ENCODE data around the gene GP1BB. TPM values are rescaled to one million over a fixed set of nuclear protein-coding genes. Genes with fewer than 3 reads are reported as not detected.

The GP1BB gene
- total RNA-seq, 1 donor from 2014 or later: 0.95 TPM

DNA sequence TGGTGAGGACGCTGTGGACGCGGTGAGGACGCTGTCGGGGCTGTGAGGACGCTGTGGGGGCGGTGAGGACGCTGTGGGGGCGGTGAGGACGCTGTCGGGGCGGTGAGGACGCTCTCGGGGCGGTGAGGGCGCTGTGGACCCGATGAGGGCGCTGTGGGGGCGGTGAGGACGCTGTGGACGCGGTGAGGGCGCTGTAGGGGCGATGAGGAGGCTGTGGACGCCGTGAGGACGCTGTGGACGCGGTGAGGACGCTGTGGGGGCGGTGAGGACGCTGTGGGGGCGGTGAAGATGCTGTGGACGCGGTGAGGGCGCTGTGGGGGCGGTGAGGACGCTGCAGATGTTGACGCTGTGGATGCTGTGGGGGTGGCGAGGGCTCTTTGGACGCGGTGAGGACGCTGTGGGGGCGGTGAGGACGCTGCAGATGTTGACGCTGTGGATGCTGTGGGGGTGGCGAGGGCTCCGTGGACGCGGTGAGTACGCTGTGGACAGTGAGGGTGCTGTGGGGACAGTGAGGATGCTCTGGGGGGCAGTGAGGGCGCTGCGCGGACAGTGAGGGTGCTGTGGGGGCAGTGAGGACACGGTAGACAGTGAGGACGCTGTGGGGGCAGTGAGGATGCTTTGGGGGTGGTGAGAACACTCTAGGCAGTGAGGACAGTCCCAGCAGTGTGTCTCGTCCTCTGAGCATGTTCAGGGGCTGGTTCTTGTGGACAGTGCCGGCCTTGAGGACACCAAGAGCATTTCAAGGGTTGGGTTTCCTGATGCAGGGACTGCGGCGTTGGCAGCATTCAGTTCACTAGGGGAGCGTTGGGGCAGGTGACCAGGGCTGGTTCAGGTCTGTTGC lies 4.2 kb downstream of the GP1BB start:
- Mint-ChIP-seq H3K27ac (ENCODE audit: unreplicated experiment) (no peak overlapping the region), H3K9me3 (ENCODE audit: unreplicated experiment) (peaks cover 2% of the 10 kb centered on the region), H3K27me3 (ENCODE audit: low read depth, unreplicated experiment) (peaks cover 39% of the 10 kb centered on the region), H3K36me3 (ENCODE audit: low read depth, unreplicated experiment) (no peaks in the 10 kb centered on the region), H3K4me1 (ENCODE audit: low read depth, unreplicated experiment) (no peaks in the 10 kb centered on the region), H3K4me3 (ENCODE audit: unreplicated experiment) (no peak overlapping the region)
- Histone ChIP-seq H3K79me2 (ENCODE audit: insufficient read depth, low read length) (no peaks in the 10 kb centered on the region), H3K9me3 (ENCODE audit: insufficient read depth, low read depth, low read length) (no peaks in the 10 kb centered on the region), H3K27me3 (ENCODE audit: insufficient read depth, low read length) (peaks cover 3% of the 10 kb centered on the region), H3K4me1 (ENCODE audit: insufficient read depth, low read length) (peaks cover 5% of the 10 kb centered on the region), H3K4me3 (ENCODE audit: insufficient read depth, low read depth, low read length) (no peak overlapping the region), H2AFZ (ENCODE audit: low read depth, low read length) (no peak overlapping the region), H3K4me2 (ENCODE audit: low read length) (no peak overlapping the region), H4K20me1 (ENCODE audit: insufficient read depth, low read length) (peaks cover 16% of the 10 kb centered on the region), H3K9ac (ENCODE audit: low read length) (no peak overlapping the region), H3K36me3 (ENCODE audit: insufficient read depth, low read length) (no peaks in the 10 kb centered on the region), H3K27ac (ENCODE audit: low read depth, low read length) (no peak overlapping the region)
- FAIRE-seq (no peak), DNase-seq (ENCODE audit: low read depth) (no peak)
- no peak for TF ChIP-seq EZH2 (IDR thresholded peaks at IDR 0.05; ENCODE audit: insufficient read depth, low read length)
- TF ChIP-seq, protein P1, sequence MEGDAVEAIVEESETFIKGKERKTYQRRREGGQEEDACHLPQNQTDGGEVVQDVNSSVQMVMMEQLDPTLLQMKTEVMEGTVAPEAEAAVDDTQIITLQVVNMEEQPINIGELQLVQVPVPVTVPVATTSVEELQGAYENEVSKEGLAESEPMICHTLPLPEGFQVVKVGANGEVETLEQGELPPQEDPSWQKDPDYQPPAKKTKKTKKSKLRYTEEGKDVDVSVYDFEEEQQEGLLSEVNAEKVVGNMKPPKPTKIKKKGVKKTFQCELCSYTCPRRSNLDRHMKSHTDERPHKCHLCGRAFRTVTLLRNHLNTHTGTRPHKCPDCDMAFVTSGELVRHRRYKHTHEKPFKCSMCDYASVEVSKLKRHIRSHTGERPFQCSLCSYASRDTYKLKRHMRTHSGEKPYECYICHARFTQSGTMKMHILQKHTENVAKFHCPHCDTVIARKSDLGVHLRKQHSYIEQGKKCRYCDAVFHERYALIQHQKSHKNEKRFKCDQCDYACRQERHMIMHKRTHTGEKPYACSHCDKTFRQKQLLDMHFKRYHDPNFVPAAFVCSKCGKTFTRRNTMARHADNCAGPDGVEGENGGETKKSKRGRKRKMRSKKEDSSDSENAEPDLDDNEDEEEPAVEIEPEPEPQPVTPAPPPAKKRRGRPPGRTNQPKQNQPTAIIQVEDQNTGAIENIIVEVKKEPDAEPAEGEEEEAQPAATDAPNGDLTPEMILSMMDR (IDR thresholded peaks at IDR 0.05; ENCODE audit: insufficient read depth, low read depth, low read length): no peak

DNA sequence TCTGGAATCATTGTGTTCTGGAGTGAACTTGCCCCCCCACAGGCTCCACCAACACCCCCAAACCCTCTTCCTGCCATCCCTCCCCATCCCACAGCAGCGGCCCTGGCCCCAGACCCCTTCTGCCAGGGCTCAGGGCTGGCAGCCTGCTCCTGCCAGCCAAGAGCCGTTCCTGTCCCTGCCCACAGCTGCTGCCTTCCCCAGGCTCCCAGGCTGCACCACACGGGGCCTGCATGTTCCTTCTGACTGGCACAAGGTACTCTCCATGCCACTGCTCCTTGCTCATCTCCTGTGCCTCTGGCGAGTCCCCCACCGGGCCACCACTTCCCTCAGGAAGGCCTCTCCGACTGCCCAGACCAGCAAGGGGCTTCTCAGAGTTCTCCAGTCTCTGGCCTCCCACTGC lies 4.9 kb downstream of the GP1BB start:
- Mint-ChIP-seq H3K4me3 (ENCODE audit: unreplicated experiment) (no peak overlapping the region), H3K4me1 (ENCODE audit: low read depth, unreplicated experiment) (no peaks in the 10 kb centered on the region), H3K36me3 (ENCODE audit: low read depth, unreplicated experiment) (no peaks in the 10 kb centered on the region), H3K27me3 (ENCODE audit: low read depth, unreplicated experiment) (peaks cover 43% of the 10 kb centered on the region), H3K27ac (ENCODE audit: unreplicated experiment) (no peak overlapping the region), H3K9me3 (ENCODE audit: unreplicated experiment) (peaks cover 2% of the 10 kb centered on the region)
- Histone ChIP-seq H3K27ac (ENCODE audit: low read depth, low read length) (no peak overlapping the region), H3K9me3 (ENCODE audit: insufficient read depth, low read depth, low read length) (no peaks in the 10 kb centered on the region), H2AFZ (ENCODE audit: low read depth, low read length) (no peak overlapping the region), H3K4me1 (ENCODE audit: insufficient read depth, low read length) (peaks cover 2% of the 10 kb centered on the region), H3K9ac (ENCODE audit: low read length) (no peak overlapping the region), H3K27me3 (ENCODE audit: insufficient read depth, low read length) (peaks cover 3% of the 10 kb centered on the region), H3K4me3 (ENCODE audit: insufficient read depth, low read depth, low read length) (no peak overlapping the region), H3K4me2 (ENCODE audit: low read length) (no peak overlapping the region), H3K79me2 (ENCODE audit: insufficient read depth, low read length) (no peaks in the 10 kb centered on the region), H3K36me3 (ENCODE audit: insufficient read depth, low read length) (no peaks in the 10 kb centered on the region), H4K20me1 (ENCODE audit: insufficient read depth, low read length) (peaks cover 9% of the 10 kb centered on the region)
- FAIRE-seq: no peak
- no peak for TF ChIP-seq EZH2 (IDR thresholded peaks at IDR 0.05; ENCODE audit: insufficient read depth, low read length)
- TF ChIP-seq, protein P1 (IDR thresholded peaks at IDR 0.05; ENCODE audit: insufficient read depth, low read depth, low read length): no peak
- DNase-seq (ENCODE audit: low read depth): no peak

DNA sequence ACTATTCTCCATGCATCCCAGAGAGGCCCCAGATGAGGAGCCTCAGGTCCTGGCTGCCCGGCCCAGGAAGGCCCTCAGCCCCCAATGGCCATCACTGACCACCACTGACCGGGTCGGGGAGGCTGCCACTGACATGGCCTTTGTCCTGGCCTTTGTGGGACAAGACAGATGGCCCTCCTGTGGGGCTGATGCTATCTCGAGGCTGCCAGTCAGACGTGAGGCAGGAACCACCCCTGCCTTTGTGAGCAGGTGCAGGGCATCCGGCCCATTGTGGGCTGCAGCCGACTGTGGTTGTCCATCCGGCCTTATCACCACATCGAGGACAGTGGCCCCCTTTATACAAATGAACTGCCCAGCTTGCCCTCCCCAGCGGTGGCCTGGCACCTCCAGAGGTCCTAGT lies 5.5 kb downstream of the GP1BB start:
- Mint-ChIP-seq H3K4me3 (ENCODE audit: unreplicated experiment) (no peak overlapping the region), H3K27ac (ENCODE audit: unreplicated experiment) (no peak overlapping the region), H3K4me1 (ENCODE audit: low read depth, unreplicated experiment) (no peaks in the 10 kb centered on the region), H3K36me3 (ENCODE audit: low read depth, unreplicated experiment) (no peaks in the 10 kb centered on the region), H3K27me3 (ENCODE audit: low read depth, unreplicated experiment) (peaks cover 49% of the 10 kb centered on the region), H3K9me3 (ENCODE audit: unreplicated experiment) (peaks cover 2% of the 10 kb centered on the region)
- no peak overlapping the region for H3K9ac ChIP-seq (ENCODE audit: low read length)
- peaks cover 3% of the 10 kb centered on the region for H3K27me3 ChIP-seq (ENCODE audit: insufficient read depth, low read length)
- FAIRE-seq (no peak), DNase-seq (ENCODE audit: low read depth) (no peak)
- H3K4me2 ChIP-seq (ENCODE audit: low read length): no peak overlapping the region
- TF ChIP-seq, protein P1 (IDR thresholded peaks at IDR 0.05; ENCODE audit: insufficient read depth, low read depth, low read length): no peak
- no peak for TF ChIP-seq EZH2 (IDR thresholded peaks at IDR 0.05; ENCODE audit: insufficient read depth, low read length)
- no peaks in the 10 kb centered on the region for H3K79me2 ChIP-seq (ENCODE audit: insufficient read depth, low read length)
- no peaks in the 10 kb centered on the region for H3K4me1 ChIP-seq (ENCODE audit: insufficient read depth, low read length)
- H2AFZ ChIP-seq (ENCODE audit: low read depth, low read length): no peak overlapping the region
- H3K4me3 ChIP-seq (ENCODE audit: insufficient read depth, low read depth, low read length): no peak overlapping the region
- no peaks in the 10 kb centered on the region for H3K9me3 ChIP-seq (ENCODE audit: insufficient read depth, low read depth, low read length)
- no peaks in the 10 kb centered on the region for H3K36me3 ChIP-seq (ENCODE audit: insufficient read depth, low read length)
- H4K20me1 ChIP-seq (ENCODE audit: insufficient read depth, low read length): peaks cover 8% of the 10 kb centered on the region
- no peak overlapping the region for H3K27ac ChIP-seq (ENCODE audit: low read depth, low read length)

Data from astrocyte (in vitro differentiated cells and primary cell).